Transverse colon (tissue), 4 donors: ENCODE data around the gene POMGNT2.

Source experiments
- EP300 ChIP-seq: sonication (generic); formaldehyde crosslinking; IDR thresholded peaks from one replicate; pipeline ENCODE4 v1.6.1; 2017; ENCODE audit warnings: antibody characterized with exemption, low read depth
- POLR2A ChIP-seq: fragments of 450-650 bp; IDR thresholded peaks from one replicate; pipeline ENCODE4 v1.6.1; 2016; ENCODE audit warnings: antibody characterized with exemption, mild to moderate bottlenecking, moderate library complexity
- POLR2AphosphoS5 ChIP-seq, 3 donors: sonication (generic); formaldehyde crosslinking; IDR thresholded peaks; one replicate each; pipeline ENCODE4 v1.6.1; 2016; ENCODE audit warnings: antibody characterized with exemption in 3 of 3
- TF ChIP-seq, protein P1 (sequence below), 5 experiments: fragments of 200-600 bp in 3 of 5; fragments of 450-650 bp in 2 of 5; sonication (generic) in 3 of 5; IDR thresholded peaks; 1 replicate in 2 of 5; 2 replicates in 3 of 5; pipeline ENCODE4 v1.5.1; 2016 to 2017; ENCODE audit warnings: antibody characterized with exemption in 5 of 5, inconsistent platforms in 3 of 5, mild to moderate bottlenecking in 2 of 5, moderate library complexity in 1 of 5

GRCh38 chr3:43113671-43114070, 7.8 kb upstream of the POMGNT2 start:
- TF ChIP-seq, protein P1, sequence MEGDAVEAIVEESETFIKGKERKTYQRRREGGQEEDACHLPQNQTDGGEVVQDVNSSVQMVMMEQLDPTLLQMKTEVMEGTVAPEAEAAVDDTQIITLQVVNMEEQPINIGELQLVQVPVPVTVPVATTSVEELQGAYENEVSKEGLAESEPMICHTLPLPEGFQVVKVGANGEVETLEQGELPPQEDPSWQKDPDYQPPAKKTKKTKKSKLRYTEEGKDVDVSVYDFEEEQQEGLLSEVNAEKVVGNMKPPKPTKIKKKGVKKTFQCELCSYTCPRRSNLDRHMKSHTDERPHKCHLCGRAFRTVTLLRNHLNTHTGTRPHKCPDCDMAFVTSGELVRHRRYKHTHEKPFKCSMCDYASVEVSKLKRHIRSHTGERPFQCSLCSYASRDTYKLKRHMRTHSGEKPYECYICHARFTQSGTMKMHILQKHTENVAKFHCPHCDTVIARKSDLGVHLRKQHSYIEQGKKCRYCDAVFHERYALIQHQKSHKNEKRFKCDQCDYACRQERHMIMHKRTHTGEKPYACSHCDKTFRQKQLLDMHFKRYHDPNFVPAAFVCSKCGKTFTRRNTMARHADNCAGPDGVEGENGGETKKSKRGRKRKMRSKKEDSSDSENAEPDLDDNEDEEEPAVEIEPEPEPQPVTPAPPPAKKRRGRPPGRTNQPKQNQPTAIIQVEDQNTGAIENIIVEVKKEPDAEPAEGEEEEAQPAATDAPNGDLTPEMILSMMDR (IDR thresholded peaks at IDR 0.05), result no peak
- no peak for TF ChIP-seq POLR2A
- no peak for TF ChIP-seq POLR2AphosphoS5 (IDR thresholded peaks at IDR 0.05)
- TF ChIP-seq EP300, result no peak
